GM18858 (cell line): ENCODE results near the gene CTAGE15.
"Not testable (repeated sequence)": the region's sequence is repeated elsewhere in the genome, so short reads cannot be mapped to it uniquely, and the experiment has no call there.

Source experiments
- ATAC-seq: cut with Tn5 transposase; IDR thresholded peaks from one replicate; pipeline ENCODE4 v1.9.1; 2021; ENCODE audit not compliant: unreplicated experiment

The CTAGE15 gene, protein sequence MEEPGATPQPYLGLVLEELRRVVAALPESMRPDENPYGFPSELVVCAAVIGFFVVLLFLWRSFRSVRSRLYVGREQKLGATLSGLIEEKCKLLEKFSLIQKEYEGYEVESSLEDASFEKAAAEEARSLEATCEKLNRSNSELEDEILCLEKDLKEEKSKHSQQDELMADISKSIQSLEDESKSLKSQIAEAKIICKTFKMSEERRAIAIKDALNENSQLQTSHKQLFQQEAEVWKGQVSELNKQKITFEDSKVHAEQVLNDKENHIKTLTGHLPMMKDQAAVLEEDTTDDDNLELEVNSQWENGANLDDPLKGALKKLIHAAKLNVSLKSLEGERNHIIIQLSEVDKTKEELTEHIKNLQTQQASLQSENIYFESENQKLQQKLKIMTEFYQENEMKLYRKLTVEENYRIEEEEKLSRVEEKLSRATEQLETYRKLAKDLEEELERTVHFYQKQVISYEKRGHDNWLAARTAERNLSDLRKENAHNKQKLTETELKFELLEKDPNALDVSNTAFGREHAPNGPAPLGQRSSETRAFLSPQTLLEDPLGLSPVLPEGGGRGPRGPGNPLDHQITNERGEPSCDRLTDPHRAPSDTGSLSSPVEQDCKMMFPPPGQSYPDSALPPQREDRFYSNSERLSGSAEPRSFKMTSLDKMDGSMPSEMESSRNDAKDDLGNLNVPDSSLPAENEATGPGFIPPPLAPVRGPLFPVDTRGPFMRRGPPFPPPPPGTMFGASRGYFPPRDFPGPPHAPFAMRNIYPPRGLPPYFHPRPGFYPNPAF

DNA sequence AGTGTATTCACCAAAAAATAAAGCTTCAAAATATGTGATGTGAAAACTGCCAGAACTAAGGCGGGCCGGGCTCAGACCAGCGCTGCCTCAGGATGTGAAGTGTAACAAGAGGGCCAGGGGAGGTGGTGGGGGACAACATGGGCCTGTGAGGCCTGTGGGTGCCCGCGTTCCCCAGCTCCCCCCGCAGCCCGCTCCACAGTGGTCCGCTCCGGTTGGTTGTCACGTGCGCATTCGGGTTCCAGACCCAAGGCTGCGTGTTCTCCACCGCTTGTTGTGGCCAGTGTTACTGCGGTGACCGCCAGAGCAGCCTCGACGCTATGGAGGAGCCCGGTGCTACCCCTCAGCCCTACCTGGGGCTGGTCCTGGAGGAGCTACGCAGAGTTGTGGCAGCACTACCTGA, at the start of gene CTAGE15:
Gene CTAGE15, plus strand, starts transcription at position 301 of the 400 bp plus-strand sequence. Its CDS starts 17 bp downstream, at position 318.
- not testable (repeated sequence) for ATAC-seq

DNA sequence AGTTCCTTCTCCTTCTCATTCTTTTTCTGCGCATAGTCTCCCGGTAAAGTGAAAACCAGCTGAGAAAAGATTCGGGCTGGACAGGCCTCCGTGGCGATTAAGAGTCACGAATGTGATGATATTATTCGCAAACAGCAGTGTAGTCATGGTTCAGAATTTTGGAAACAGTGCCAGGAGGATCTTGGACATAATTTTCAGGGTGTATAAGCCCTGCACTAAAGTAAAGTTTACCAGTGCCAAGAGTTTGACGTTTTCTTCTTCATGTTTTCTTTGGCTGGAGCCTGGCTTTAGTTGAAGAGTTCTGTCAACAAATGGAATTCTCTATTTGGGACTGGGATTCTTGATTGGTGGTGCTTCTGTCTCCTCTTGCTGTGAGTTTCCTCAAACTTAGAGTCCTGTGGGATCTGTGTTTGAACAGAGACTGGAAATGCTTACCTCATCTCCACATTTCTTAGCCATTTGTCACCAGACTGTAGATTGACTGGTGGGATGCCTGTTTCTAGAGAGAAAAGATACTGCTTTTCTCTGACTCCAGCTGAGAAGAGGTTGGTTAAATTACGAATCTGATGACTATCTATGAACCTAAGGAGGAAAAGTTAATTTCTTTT, 49.2 kb upstream of the CTAGE15 start:
- not testable (repeated sequence) for ATAC-seq

DNA sequence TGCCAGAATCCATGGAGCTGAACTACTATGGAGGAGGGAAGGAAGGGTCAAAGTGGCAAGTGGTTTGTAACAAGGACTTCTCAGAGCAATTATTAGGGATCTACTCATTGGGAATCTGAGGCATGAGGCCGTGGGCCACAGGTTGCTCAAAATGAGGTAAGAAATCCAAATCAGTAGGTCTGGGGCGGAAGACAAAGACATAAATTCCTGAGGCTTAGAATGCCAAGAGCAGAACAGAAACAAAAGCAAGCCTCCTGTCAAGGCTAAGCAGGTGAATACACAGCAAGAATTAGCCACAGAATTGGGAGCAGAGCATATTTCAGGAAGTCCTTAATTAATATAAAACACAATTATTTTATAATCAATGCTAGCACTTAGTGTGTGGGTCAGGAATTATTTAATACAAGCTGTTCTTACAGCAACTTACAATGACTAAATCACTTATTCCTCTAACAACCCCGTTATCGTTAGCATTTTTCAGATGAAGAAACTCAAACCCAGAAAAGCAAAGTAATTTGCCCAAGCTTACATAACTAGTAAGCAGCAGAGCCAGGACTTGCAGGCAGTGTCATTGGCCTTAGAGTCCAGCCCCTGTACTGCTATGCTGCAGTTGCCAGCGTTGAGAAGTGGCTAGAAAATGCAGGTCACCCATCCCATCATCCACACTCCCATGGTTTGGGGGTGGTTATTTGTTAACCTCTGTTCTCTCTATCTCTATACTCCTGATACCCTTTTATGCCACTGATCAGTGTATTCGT, 40.3 kb upstream of the CTAGE15 start:
- ATAC-seq: not testable (repeated sequence)

DNA sequence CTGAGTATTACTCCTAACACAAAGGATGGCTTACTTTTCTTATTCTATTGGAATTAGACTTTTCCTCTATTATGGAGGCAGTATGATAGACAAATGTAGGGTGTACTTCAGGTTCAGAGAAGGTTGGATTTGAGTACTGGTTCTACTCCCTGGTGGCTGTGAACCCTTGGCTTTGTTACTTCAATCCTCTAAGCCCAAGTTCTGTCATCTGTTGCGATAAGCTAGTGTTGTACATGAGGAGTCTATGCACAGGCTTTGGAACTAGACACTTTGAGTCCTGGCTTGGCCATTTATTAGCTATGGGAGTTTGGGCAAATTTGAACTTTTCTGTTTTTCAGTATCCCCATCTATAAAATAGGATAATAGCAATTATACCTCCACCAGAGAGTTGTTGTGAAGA, 39.7 kb upstream of the CTAGE15 start:
- ATAC-seq: not testable (repeated sequence)

DNA sequence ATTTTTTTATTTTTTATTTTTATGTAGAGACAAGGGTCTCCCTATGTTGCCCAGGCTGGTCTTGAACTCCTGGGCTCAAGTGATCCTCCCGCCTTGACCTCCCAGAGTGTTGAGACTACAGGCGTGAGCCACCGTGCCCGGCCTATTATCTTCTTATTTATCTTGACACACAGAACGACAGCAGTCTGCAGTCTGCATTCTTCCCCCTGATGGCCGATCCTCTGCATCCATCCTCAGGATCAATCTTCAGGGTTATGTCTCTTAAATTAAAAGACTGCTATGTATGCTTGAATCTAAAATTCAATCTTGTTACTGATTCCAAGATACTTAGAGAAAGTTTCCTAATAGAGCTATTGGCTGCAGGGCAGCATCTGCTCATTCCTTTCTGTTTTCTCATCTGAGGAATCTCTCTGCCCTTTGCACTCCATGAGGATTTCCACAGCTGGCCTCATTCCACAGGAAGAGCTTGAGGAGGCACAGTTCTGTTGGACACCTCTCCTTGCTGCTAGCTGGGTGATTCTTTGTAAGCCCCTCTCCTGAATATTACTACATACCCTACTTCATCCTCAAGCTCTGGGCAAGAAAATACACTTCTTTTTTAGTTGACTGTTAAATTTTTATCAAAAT, 38.3 kb upstream of the CTAGE15 start:
- ATAC-seq: not testable (repeated sequence)

DNA sequence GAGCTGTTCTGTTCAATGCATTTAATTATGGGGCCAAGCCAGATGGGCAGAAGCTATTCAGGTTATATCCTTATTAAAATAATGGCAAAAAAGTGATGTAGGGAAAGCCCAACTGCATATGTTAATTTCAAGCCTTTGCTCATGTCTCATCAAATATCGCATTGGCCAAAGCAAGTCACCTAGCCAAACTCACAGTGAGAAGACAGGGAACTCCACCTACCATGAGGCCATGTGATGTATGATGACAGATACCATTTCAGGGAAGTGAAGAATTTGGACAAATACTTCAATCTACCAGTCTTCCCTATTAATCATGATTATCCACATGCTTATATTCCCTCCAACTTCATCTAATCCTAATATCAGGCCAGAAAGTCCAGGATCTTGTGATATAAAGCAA, 35.2 kb upstream of the CTAGE15 start:
- ATAC-seq: not testable (repeated sequence)

DNA sequence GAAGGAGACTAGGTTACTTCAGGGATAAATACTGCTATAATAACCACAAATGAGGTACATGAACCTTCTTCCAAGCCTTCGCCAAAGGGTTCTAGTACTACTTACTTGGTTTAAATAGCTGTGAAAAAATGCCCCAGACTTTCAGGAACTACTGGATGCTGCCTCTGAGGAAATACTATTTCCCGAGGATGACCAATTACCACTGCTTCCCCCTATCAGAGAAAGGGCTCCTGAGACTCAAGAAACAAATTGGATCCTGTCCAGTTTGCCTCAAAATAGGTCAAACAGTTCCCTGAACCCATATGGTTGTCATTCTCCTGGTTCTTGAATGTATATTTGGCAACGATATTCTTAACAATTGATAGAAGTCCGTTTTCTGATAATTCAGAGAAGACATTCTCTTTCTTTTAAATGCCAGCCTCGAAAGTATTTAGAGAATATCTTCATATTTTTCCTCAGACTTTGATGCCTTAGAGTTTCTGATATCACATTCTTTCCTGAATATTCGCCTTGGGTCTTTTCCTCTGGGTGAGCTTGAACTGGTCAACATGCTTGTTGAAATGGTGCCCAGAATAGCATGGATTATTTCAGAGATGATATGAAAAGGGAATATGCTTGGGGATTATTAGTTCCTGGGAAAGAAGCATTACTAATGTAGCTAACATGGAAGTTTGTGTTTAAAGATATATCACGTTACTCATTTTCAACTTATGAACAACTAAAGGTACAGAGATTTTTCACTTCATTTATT, 28.1 kb upstream of the CTAGE15 start:
- not testable (repeated sequence) for ATAC-seq

DNA sequence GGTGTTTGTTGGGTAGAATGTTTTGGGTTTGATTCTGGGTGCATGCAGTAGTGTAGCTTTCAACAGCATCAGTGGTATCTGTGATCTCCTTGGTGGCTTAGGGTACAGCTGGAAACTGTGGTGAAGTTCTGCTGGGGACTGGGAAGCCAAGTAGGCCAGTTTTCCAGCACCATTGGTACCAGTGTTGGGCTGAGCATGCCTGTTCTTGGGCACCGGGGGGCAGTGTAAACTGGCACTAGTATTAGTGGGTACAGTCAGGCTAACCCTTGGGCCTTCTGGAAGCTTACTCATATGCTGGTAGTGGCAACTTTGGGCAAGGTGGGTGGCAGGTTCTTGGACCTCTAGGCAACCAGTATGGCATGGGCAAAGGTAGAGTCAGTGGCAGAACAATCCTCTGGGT, 15.6 kb upstream of the CTAGE15 start:
- not testable (repeated sequence) for ATAC-seq

DNA sequence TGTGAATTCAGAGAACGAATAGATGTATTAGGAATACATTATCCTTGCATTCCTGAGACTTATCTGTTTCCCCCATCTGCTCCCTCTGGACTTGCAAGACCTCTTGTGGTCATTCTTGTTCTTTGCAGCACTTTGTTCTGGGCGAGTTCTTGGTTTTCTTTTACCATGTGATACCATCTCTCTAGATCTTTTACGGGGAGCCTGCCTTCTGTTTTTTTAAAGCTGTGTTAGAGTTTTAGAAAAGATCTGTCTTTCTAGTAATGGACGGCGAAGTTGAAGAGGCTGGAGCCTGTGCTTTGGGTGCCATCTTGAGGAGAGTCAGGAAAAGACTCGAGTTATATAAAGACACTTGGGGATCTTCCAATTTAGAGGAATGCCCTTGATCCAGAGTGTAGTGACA, 8.3 kb upstream of the CTAGE15 start:
- ATAC-seq: peak; percentile 36

DNA sequence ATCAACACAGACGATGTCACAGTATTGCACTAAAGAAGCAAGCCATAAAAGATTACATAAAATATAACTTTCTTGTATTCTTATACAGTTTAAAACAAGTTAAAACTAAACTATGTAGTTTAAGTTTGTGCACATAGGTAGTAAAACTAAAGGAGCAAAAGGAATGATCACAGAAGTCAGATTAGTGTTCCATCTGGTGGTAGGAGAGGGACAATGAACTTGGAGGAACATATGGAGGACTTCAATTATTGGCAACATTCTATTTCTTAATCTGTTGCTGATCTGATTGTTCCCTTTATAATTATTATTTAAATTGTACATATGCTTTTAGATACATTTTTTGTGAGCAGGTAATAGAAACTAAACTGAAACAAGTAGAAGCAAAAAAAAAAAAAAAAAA, 5.6 kb upstream of the CTAGE15 start:
- not testable (repeated sequence) for ATAC-seq

DNA sequence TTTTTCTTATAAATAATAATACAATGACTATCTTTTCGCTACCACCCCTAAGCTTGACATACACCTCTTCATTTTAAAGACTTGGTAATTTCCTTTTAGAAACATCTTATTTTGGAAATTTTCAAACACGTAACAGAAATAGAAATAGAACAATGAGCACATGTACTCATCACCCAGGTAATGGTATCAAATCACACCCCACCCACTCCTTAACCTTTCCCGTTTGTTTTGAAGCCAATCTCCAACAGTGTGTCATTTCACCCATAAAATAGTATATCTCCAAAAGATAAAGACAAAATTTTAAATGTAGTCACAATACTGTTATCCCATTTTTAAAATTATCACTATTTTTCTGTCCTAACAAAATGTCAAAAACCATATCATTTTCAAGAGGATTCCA, 16.6 kb downstream of the CTAGE15 start:
- ATAC-seq: not testable (repeated sequence)

DNA sequence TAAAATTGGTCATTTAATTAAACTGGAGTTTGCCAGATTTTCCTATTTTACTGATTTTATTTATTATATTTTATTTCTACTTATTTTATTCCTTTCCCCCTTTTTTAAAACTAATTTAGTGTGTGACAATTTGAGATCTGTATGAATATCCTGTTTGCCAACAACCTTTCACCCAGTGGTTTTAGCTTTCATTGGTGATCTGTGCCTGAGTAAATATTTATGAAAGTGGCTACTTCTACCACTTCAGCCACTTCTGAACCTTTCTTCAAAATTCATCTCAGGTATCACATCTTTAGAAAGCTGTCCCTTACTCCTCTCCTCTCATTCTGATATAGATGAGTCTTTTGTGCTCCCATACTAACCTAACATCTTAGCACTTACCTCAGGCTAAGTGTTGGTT, 18.3 kb downstream of the CTAGE15 start:
- ATAC-seq: not testable (repeated sequence)

DNA sequence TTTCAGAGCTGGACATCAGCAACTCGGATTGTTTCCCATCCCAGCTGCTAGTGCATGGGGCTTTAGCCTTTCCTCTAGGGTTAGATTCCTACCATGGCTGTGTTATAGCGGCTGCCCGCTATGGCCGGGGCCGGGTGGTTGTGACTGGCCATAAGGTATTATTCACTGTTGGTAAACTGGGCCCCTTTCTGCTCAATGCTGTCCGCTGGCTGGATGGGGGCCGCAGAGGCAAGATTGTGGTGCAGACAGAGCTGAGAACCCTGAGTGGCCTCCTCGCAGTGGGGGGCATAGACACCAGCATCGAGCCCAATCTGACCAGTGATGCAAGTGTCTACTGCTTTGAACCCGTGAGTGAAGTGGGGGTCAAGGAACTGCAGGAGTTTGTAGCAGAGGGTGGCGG, 26.5 kb downstream of the CTAGE15 start:
- ATAC-seq: not testable (repeated sequence)

DNA sequence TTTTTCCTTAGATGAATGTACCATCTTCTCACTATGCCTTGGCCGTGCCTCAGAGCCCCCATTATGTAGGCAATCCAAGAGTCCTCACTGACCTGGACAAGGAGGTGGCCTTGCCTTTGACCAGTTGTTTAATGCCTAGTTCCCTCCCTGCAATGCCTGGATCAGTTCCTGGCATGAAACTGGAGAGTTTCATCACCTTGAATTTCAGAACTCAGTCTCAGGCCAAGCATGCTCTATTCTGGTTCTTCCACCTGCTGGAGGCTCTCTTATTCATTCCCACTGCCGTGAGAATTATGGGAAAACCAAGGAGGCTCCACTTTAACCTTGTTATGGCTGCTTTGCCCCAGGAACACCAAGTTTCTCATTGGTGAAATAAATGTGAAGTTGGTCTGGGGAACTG, 31.9 kb downstream of the CTAGE15 start:
- not testable (repeated sequence) for ATAC-seq

DNA sequence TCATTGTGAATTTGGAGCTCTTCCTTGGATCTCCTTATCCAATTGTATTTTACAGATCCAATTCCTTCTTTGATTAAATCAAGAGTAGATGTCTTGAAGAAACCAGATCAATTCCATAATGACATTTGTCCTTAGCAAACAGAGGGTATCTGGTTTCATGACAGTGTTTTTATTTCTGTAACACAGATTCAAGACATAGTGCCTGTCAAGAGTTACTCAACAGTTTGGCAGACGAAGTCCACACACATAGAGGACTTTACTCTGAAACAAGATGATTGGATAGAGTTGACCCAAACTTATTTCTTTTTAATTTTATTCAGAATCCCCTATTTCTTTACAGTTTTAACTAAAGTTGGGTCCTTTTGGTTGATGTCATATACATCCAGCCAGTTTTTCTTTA, 34.5 kb downstream of the CTAGE15 start:
- ATAC-seq: not testable (repeated sequence)

DNA sequence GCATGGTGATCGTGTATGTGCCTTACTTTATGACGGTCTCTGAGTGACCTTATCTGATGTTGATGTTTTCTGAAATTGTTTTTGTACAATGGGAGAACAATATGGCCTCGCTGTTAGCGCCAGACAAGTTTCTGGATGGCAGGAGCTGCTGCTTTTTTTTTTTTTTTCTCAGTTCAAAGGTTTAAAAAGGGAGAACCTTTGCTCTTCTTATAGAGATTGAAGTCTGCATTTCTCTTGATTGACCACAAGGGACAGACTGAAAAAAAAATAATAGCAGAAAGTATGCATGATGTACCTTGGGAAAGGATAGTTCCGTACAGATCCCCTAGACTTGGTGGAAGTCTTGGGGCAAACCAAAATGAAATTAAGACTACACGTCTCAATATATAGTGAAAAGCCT, 43.9 kb downstream of the CTAGE15 start:
- not testable (repeated sequence) for ATAC-seq

DNA sequence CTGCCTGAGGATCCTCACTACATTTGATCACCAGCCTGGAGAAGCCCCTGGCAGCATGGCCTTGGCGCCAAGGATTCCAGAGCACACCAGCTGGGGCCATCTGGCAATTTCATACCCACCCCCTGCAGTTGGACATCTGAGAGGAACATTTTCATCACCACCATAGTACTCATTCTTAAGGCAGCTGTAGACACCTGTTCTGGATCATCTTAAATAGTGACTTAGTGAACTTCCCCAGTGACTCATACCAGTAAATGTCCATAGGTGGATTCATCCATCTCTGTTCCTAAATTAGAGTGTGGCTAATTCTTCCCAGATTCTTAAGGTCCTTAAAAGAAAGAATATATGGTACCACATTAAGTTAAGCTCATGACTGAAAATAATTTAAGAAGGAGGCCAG, 45.6 kb downstream of the CTAGE15 start:
- ATAC-seq: not testable (repeated sequence)

DNA sequence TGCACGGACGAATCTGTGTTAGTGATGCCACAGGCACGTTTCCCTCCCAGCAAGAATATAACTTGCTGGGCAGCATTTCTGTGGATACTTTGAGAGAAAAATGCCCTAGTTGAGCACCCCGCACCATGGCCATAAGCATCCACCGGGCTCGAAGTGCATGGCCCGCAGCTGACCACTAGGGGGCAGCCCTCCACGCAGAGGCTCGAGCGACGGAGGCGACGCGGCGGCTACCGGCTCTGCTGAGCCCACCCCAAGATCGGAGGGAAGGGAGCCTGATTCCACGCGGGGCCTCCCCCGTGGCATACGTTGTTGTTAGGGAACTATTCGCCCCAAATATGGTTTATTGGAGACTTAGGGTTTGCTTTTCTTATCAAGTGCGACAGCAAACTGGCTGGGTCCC, 48.5 kb downstream of the CTAGE15 start:
- ATAC-seq: peak; percentile 18

DNA sequence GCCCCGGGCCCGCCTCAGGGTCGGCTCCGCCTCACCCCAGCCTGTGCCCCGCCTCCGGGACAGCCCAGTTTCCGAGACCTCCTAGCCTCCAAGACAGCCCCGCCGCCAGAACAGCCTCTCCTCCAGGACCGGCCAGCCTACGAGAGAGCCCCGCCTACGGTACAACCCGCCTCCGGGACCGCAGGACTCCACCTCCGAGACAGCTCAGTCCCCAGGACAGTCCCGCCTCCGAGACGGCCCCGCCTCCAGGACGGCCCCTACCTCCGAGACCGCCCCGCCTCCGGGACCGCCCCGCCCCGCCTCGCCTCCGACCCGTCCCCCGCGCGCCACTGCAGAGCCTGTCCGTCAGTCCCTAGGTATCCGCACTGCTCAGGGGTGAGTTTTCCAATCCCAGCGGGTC, 49.0 kb downstream of the CTAGE15 start, which contains the start of gene TCAF2:
Gene TCAF2, plus strand, starts transcription at position 329 of the 400 bp plus-strand sequence.
- ATAC-seq: peak; percentile 73

DNA sequence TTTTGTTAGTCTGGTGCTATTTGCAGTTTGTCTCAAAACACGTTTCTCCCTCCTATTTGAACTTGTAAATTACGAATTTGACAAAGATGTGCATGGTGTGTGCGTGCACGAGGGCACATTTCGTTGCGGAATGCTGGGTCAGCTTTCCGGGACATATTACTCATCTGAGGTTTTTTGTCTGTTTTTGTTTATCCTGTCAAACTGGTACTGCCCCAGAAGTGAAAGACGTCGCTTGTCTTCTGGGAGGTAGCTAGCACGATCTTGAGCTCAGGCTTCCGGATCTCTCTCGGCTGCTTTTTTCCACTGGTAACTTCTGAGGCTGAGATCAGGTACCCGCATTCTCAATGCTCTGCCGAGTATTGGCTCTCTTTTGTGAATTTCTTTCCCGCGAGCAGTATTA, 49.6 kb downstream of the CTAGE15 start:
- peak; percentile 36 for ATAC-seq
